Stomach smooth muscle (tissue), 2 donors: ENCODE results near the gene MAZ.

Experiments used
- H3K27ac ChIP-seq: one replicate; pipeline ENCODE4 v1.7.0; 2013; ENCODE audit warnings: mild to moderate bottlenecking, low read length, inconsistent platforms
- H3K27me3 ChIP-seq, 2 donors: one replicate each; pipeline ENCODE4 v1.7.0; 2013; ENCODE audit warnings: low read length in 2 of 2; ENCODE audit not compliant: insufficient read depth in 2 of 2, control insufficient read depth in 1 of 2
- H3K36me3 ChIP-seq, 2 donors: one replicate each; pipeline ENCODE4 v1.7.0; 2013; ENCODE audit warnings: low read length in 2 of 2; ENCODE audit not compliant: control insufficient read depth in 2 of 2, insufficient read depth in 2 of 2
- H3K4me1 ChIP-seq: one replicate; pipeline ENCODE4 v1.7.0; 2013; ENCODE audit warnings: low read length; ENCODE audit not compliant: control insufficient read depth, insufficient read depth
- H3K4me3 ChIP-seq, 2 donors: one replicate each; pipeline ENCODE4 v1.7.0; 2013; ENCODE audit warnings: low read length in 2 of 2
- H3K9ac ChIP-seq, 2 donors: one replicate each; pipeline ENCODE4 v1.7.0; 2013; ENCODE audit warnings: low read length in 2 of 2, mild to moderate bottlenecking in 1 of 2
- H3K9me3 ChIP-seq, 2 donors: one replicate each; pipeline ENCODE4 v1.7.0; 2013; ENCODE audit warnings: low read length in 2 of 2; ENCODE audit not compliant: control insufficient read depth in 2 of 2
- donor health status: healthy.
- donor health status: Pancreatic carcinoma.

MAZ gene

GRCh38 chr16:29858974-29859373, 52.6 kb downstream of the MAZ start:
- H3K27ac ChIP-seq, result no peak overlapping the region
- H3K36me3 ChIP-seq, result peaks cover 13 to 22% of the 10 kb centered on the region in 2 donors
- H3K9ac ChIP-seq, result no peak overlapping the region
- no peaks in the 10 kb centered on the region for H3K9me3 ChIP-seq
- peaks cover 21% of the 10 kb centered on the region for H3K4me1 ChIP-seq
- no peaks in the 10 kb centered on the region for H3K27me3 ChIP-seq
- H3K4me3 ChIP-seq, result no peak overlapping the region

- Histone ChIP-seq H3K36me3 (peaks cover 13 to 22% of the 10 kb centered on the region in 2 donors), H3K27me3 (no peaks in the 10 kb centered on the region), H3K4me1 (peaks cover 21% of the 10 kb centered on the region), H3K4me3 (no peak overlapping the region), H3K27ac (no peak overlapping the region), H3K9me3 (no peaks in the 10 kb centered on the region), H3K9ac (no peak overlapping the region)
Measured at GRCh38 chr16:29860218-29860617, 53.9 kb downstream of the MAZ start.
